Calu3 (cell line): ENCODE results near the gene THEM5. TPM values are rescaled to one million over a fixed set of nuclear protein-coding genes. Genes with fewer than 3 reads are reported as not detected.

Source experiments
- BruUV-seq: library from RNA; stranded (reverse); fragments of 400-500 nt; replicated peaks from 2 replicates; lab custom pipeline; 2021; lab: Mats Ljungman, UMichigan
- CTCF ChIA-PET: fragments of 300-600 bp; sonication (Branson Sonifier 250); formaldehyde crosslinking; loops from one replicate; lab custom pipeline; 2022; ENCODE audit warnings: antibody characterized with exemption; lab: Charles Lee
- DNase-seq: peaks from one replicate; pipeline ENCODE4 v3.0.0; 2022
- H3K27ac Mint-ChIP-seq: one replicate; pipeline ENCODE4 v1.8.0; 2022; ENCODE audit warnings: mixed read lengths; ENCODE audit not compliant: unreplicated experiment
- H3K27me3 Mint-ChIP-seq: one replicate; pipeline ENCODE4 v1.8.0; 2022; ENCODE audit warnings: mixed read lengths; ENCODE audit not compliant: unreplicated experiment
- H3K36me3 Mint-ChIP-seq: one replicate; pipeline ENCODE4 v1.8.0; 2022; ENCODE audit warnings: mild to moderate bottlenecking, moderate library complexity, mixed read lengths; ENCODE audit not compliant: insufficient read depth, unreplicated experiment
- H3K4me1 Mint-ChIP-seq: one replicate; pipeline ENCODE4 v1.8.0; 2022; ENCODE audit warnings: mild to moderate bottlenecking, low read depth, mixed read lengths; ENCODE audit not compliant: unreplicated experiment
- H3K4me3 Mint-ChIP-seq: one replicate; pipeline ENCODE4 v1.8.0; 2022; ENCODE audit warnings: mild to moderate bottlenecking, low read depth, moderate library complexity, mixed read lengths; ENCODE audit not compliant: unreplicated experiment
- H3K9me3 Mint-ChIP-seq: one replicate; pipeline ENCODE4 v1.8.0; 2022; ENCODE audit warnings: low read depth, mixed read lengths; ENCODE audit not compliant: unreplicated experiment
- CTCF ChIP-seq: fragments of 200-600 bp; IDR thresholded peaks from one replicate; pipeline ENCODE4 v1.8.0; 2022; ENCODE audit warnings: antibody characterized with exemption; ENCODE audit not compliant: unreplicated experiment
- intact Hi-C: fragments of 100-400 bp; cut with micrococcal nuclease; formaldehyde crosslinking; loops from one replicate; pipeline ENCODE4 v1.10.0; 2022; ENCODE audit not compliant: unreplicated experiment
- total RNA-seq: library from RNA; stranded (reverse); gene quantifications from 2 replicates; pipeline ENCODE4 v1.2.3, GENCODE V29; 2022

The THEM5 gene
- total RNA-seq, 1 experiment from 2014 or later, result not detected

DNA sequence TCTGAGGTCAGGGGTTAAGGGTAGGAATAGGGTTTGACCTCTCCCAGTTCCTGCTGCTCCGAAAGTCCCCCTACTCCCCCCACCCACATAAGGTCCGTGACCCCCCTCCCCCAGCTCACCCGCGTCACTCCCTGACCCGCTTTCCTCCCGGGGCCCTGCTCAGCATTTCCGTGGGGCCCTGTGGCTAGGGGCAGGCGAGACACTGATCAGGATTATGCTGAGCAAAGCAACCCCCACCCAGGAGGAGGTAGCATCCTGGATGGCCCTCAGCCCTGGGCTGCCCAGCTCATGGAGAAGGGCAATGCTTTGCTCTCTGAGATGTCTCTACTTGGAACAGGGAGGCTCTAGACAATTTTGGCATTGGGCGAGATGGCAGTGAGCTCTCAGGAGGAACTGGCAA lies 25.7 kb downstream of the THEM5 start:
- no peak for TF ChIP-seq CTCF
- Mint-ChIP-seq H3K27ac (no peak overlapping the region), H3K4me3 (no peak overlapping the region), H3K27me3 (peaks cover 28% of the 10 kb centered on the region), H3K9me3 (no peaks in the 10 kb centered on the region), H3K36me3 (no peaks in the 10 kb centered on the region), H3K4me1 (peaks cover 41% of the 10 kb centered on the region)
- CTCF ChIA-PET, result interaction anchor here (0.6 to 0.7 kb wide), 3 partner anchors 40 to 188 kb away, joined by 3 to 13 read pairs (median 9); no protein-coding TSS in a partner anchor
- no TSS peak for BruUV-seq
- DNase-seq, result no peak
- intact Hi-C loops, result no loop called here

- TF ChIP-seq CTCF, result no peak
- Mint-ChIP-seq H3K36me3 (no peaks in the 10 kb centered on the region), H3K4me3 (no peak overlapping the region), H3K27ac (no peak overlapping the region), H3K9me3 (no peaks in the 10 kb centered on the region), H3K4me1 (peaks cover 23% of the 10 kb centered on the region), H3K27me3 (peaks cover 40% of the 10 kb centered on the region)
- CTCF ChIA-PET, result interaction anchor here (0.6 kb wide), 2 partner anchors 279 to 335 kb away, joined by 3 read pairs; no protein-coding TSS in a partner anchor
- BruUV-seq, result no TSS peak
- intact Hi-C loops, result no loop called here
- no peak for DNase-seq
Measured at GRCh38 chr1:151825751-151826660, 27.5 kb downstream of the THEM5 start.

- no peak for TF ChIP-seq CTCF
- intact Hi-C loops, result no loop called here
- Mint-ChIP-seq H3K27me3 (peaks cover 40% of the 10 kb centered on the region), H3K36me3 (no peaks in the 10 kb centered on the region), H3K4me1 (peaks cover 21% of the 10 kb centered on the region), H3K27ac (no peak overlapping the region), H3K9me3 (no peaks in the 10 kb centered on the region), H3K4me3 (no peak overlapping the region)
- no TSS peak for BruUV-seq
- CTCF ChIA-PET, result no interaction called here
- no peak for DNase-seq
Measured at GRCh38 chr1:151825204-151825603, 28.3 kb downstream of the THEM5 start.

DNA sequence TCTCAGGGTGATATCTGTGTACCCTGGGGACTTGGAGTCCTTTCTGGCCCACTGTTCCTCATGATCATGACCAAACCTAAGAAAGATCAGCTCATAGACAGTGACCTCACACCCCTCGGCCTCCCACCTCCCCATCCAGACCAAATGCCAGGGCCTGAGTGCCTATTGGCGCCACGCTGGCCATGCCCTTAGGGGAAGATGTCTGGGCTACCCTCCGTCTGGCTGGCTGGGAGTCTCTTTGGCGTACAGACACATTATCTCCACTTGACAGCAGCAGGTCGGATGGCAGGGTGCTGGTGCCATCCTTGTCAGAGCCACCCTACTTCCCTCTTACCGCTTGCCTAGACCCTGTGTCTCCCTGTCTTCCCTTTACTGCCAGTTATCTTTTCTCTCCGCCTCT lies 30.3 kb downstream of the THEM5 start:
- TF ChIP-seq CTCF, result no peak
- no peak for DNase-seq
- H3K27me3 Mint-ChIP-seq, result peaks cover 40% of the 10 kb centered on the region
- H3K36me3 Mint-ChIP-seq, result no peaks in the 10 kb centered on the region
- BruUV-seq, result no TSS peak
- no peak overlapping the region for H3K4me3 Mint-ChIP-seq
- intact Hi-C loops, result no loop called here
- peaks cover 8% of the 10 kb centered on the region for H3K4me1 Mint-ChIP-seq
- H3K9me3 Mint-ChIP-seq, result no peaks in the 10 kb centered on the region
- CTCF ChIA-PET, result no interaction called here
- H3K27ac Mint-ChIP-seq, result no peak overlapping the region
